HG03060 (cell line): ENCODE data around the gene AHRR.

Source experiments
- ATAC-seq: cut with Tn5 transposase; IDR thresholded peaks from one replicate; pipeline ENCODE4 v1.9.1; 2021; ENCODE audit warnings: low read depth, moderate number of reproducible peaks; ENCODE audit not compliant: unreplicated experiment

AHRR gene

GRCh38 chr5:435961-436640, 114.6 kb downstream of the AHRR start:
- no peak for ATAC-seq

GRCh38 chr5:436641-436975, 115.1 kb downstream of the AHRR start:
- no peak for ATAC-seq

GRCh38 chr5:437281-437771, 115.8 kb downstream of the AHRR start:
- ATAC-seq, result no peak

- no peak for ATAC-seq
Measured at GRCh38 chr5:438481-438981, 117.0 kb downstream of the AHRR start.

- no peak for ATAC-seq
Measured at GRCh38 chr5:439181-439580, 117.7 kb downstream of the AHRR start.

GRCh38 chr5:439636-440035, 118.1 kb downstream of the AHRR start:
- no peak for ATAC-seq

GRCh38 chr5:440401-441201, 119.1 kb downstream of the AHRR start:
- ATAC-seq, result no peak

- ATAC-seq, result no peak
Measured at GRCh38 chr5:441996-442334, 120.5 kb downstream of the AHRR start.

- no peak for ATAC-seq
Measured at GRCh38 chr5:442335-443238, 121.1 kb downstream of the AHRR start, which contains the start of gene EXOC3. Gene EXOC3 (plus strand): TSS chr5:443176. CDS start chr5:446206, 3,030 bp downstream.

- ATAC-seq, result no peak
Measured at GRCh38 chr5:443239-444151, 122.0 kb downstream of the AHRR start.

GRCh38 chr5:444226-444625, 122.7 kb downstream of the AHRR start:
- no peak for ATAC-seq

GRCh38 chr5:445591-445990, 124.1 kb downstream of the AHRR start:
- ATAC-seq, result no peak

- ATAC-seq, result no peak
Measured at GRCh38 chr5:446066-446882, 124.8 kb downstream of the AHRR start.

- ATAC-seq, result no peak
Measured at GRCh38 chr5:446883-447263, 125.4 kb downstream of the AHRR start.

- ATAC-seq, result no peak
Measured at GRCh38 chr5:447501-447900, 126.0 kb downstream of the AHRR start.

- ATAC-seq, result no peak
Measured at GRCh38 chr5:448061-448765, 126.7 kb downstream of the AHRR start.

- no peak for ATAC-seq
Measured at GRCh38 chr5:448766-449090, 127.2 kb downstream of the AHRR start.

- no peak for ATAC-seq
Measured at GRCh38 chr5:449151-449550, 127.6 kb downstream of the AHRR start.
